ENCODE measurements around the gene NHSL2.

Gene NHSL2

DNA sequence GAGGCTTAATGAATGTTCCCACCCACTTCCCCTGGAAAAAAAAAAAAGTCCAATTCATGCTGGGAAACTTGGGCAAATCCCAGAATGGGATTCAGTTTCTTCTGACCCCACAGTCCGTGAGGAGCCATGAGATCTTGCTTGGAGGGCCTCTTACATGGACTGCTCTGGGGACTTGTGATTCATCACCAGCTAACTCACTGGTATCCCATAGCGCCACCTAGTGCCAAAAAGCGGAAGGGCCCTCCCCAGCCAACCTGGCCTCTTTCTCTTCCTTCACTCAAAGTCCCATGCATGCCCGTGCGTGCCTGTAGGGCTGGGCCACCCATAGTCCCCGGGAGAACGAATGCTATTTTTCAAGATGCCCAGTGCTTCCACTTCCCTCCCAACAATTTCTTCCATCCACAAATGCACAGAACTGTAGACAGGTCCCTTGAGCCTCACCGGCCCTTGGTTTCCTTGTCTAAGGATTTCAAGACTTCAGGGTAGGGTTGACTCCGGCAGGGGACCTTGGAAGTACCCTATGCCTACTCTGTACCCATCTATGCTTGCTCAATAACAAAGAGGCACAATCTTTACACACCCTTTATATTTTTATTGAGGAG is 216.0 kb downstream of the NHSL2 start:
- TF ChIP-seq, protein P1, sequence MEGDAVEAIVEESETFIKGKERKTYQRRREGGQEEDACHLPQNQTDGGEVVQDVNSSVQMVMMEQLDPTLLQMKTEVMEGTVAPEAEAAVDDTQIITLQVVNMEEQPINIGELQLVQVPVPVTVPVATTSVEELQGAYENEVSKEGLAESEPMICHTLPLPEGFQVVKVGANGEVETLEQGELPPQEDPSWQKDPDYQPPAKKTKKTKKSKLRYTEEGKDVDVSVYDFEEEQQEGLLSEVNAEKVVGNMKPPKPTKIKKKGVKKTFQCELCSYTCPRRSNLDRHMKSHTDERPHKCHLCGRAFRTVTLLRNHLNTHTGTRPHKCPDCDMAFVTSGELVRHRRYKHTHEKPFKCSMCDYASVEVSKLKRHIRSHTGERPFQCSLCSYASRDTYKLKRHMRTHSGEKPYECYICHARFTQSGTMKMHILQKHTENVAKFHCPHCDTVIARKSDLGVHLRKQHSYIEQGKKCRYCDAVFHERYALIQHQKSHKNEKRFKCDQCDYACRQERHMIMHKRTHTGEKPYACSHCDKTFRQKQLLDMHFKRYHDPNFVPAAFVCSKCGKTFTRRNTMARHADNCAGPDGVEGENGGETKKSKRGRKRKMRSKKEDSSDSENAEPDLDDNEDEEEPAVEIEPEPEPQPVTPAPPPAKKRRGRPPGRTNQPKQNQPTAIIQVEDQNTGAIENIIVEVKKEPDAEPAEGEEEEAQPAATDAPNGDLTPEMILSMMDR (IDR thresholded peaks at IDR 0.05; ENCODE audit: control extremely low read depth, extremely low read depth, low read depth, missing control alignments) = peak; percentile 69
- CTCF ChIA-PET = interaction anchor here (0.7 to 6.8 kb wide), 28 partner anchors 9 to 455 kb away, joined by 3 to 72 read pairs (median 4); partner anchors contain the start of genes PIN4 and RPS4X
- DNase-seq (ENCODE audit: extremely low spot score) = peak; percentile 75
- POLR2A ChIA-PET = no interaction called here

- ChIA-PET CTCF (interaction anchor here (0.7 to 6.8 kb wide), 15 partner anchors 14 to 150 kb away, joined by 3 to 72 read pairs (median 5); partner anchors contain the start of genes PIN4 and RPS4X), POLR2A (no interaction called here)
- DNase-seq (ENCODE audit: extremely low spot score) = no peak
- TF ChIP-seq, protein P1 (IDR thresholded peaks at IDR 0.05; ENCODE audit: control extremely low read depth, extremely low read depth, low read depth, missing control alignments) = no peak
Measured at GRCh38 chrX:72127332-72127731, 216.7 kb downstream of the NHSL2 start.

DNA sequence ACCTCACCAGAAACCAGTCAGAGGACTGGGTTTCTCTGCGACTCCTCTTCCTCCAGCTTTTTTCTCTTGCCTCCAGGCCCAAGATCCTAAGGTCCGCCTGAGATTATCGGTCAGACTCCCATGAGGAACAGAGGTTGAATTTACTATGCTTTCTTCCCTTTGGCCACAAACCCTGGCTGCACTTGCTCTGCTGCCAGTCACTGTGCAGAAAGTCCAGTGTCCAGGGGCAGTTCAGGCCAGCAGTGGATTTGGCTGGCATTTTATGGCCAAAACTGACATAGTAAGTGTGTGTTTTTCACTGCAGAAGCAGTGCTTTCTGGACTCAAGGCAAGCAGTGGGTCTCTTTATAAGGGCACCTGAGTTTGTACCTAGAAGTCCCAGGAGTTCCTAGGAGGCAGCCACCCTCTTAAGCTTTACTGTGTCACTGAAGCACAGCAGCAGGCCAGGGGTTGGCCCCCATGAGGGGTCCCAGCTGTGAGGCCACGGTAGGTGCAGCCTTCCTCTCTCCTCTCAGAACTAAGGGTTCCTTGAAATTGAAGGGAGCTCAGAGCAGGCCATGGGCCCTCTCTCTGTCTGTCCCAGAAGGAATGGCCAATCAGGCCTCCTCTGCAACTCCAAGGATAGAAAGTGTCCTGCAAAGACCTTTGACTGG is 217.7 kb downstream of the NHSL2 start:
- CTCF ChIA-PET = interaction anchor here (1.2 to 6.8 kb wide), 5 partner anchors 16 to 144 kb away, joined by 3 to 72 read pairs (median 14); no protein-coding TSS in a partner anchor
- TF ChIP-seq, protein P1 (IDR thresholded peaks at IDR 0.05; ENCODE audit: control extremely low read depth, extremely low read depth, low read depth, missing control alignments) = no peak
- DNase-seq (ENCODE audit: extremely low spot score) = no peak
- POLR2A ChIA-PET = no interaction called here

DNA sequence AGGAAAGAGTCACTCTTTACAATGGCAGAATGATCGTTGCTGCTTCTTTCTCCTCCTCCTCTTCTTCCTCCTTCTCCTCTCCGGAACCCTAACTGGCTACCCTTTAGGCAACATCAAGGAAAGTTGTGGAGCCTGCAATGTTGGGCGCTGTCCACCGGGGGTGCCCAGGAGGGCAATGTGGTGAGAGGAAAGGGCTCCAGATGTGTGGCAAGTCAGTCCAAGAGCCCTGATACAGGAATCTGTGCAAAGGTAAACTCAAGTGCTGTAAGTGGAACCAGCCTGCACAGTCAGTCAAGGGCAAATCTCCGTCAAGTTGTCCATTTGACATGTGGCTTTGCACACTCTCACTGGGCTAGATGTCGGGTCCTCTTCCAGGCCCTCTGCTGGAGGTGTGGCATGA is 218.2 kb downstream of the NHSL2 start:
- ChIA-PET CTCF (interaction anchor here (6.8 kb wide), 1 partner anchor 130 kb away, joined by 45 read pairs; no protein-coding TSS in a partner anchor), POLR2A (no interaction called here)
- no peak for DNase-seq (ENCODE audit: extremely low spot score)
- TF ChIP-seq, protein P1 (IDR thresholded peaks at IDR 0.05; ENCODE audit: control extremely low read depth, extremely low read depth, low read depth, missing control alignments) = no peak

GRCh38 chrX:72129661-72130060 is 219.0 kb downstream of the NHSL2 start:
- TF ChIP-seq, protein P1 (IDR thresholded peaks at IDR 0.05; ENCODE audit: control extremely low read depth, extremely low read depth, low read depth, missing control alignments) = no peak
- no peak for DNase-seq (ENCODE audit: extremely low spot score)
- ChIA-PET CTCF (interaction anchor here (1.0 to 6.8 kb wide), 2 partner anchors 111 to 131 kb away, joined by 4 to 45 read pairs; no protein-coding TSS in a partner anchor), POLR2A (no interaction called here)

DNA sequence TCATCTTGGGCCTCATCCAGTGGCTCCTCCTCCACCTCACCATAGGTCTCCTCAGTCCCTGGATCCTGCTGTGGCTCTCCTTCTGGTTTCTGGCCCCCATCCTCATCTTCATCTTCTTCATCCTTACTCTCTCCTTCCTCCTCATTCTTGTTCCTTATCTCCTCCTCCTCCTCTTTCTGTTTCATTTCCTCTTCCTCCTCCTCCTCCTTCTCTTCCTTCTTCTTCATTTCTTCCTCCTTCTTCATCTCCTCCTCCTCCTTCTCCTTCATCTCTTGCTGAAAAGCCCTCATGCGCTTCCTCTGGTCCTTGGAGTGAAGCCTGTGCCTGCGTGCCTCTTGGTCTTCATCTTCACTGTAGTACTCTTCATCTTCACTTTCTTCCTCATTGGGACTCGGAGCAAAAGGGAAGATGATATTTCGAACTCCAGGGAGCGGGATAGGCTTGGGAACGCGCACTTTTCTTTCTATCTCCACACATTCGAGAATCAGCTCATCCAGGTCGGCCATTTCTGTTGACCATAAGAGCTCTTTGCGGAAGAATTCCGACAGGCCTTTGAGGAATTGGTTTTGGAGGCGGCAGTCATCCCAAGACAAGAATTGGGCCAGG is 219.6 kb downstream of the NHSL2 start:
- no peak for DNase-seq (ENCODE audit: extremely low spot score)
- CTCF ChIA-PET = interaction anchor here (1.0 to 6.8 kb wide), 2 partner anchors 112 to 132 kb away, joined by 4 to 45 read pairs; no protein-coding TSS in a partner anchor
- POLR2A ChIA-PET = no interaction called here
- TF ChIP-seq, protein P1 (IDR thresholded peaks at IDR 0.05; ENCODE audit: control extremely low read depth, extremely low read depth, low read depth, missing control alignments) = no peak

Data from GM10248 (cell line).